B cell (primary cell): ENCODE measurements around the gene RGS7. TPM values are rescaled to one million over a fixed set of nuclear protein-coding genes. Genes with fewer than 3 reads are reported as not detected.
A peak's percentile ranks its signal among the peaks of the same experiment; 100 is the strongest.

Experiments
- ATAC-seq: fragments of 200-7000 bp; cut with Tn5 transposase; one replicate; pipeline ENCODE4 v1.10.0; 2021; ENCODE audit warnings: low read depth, mild to moderate bottlenecking, moderate number of reproducible peaks, moderate library complexity
- CTCF ChIA-PET: fragments of 350-600 bp; sonication (Branson Sonifier 250); formaldehyde crosslinking; loops from one replicate; lab custom pipeline; 2021; ENCODE audit warnings: antibody characterized with exemption, inconsistent platforms; lab: Charles Lee
- POLR2A ChIA-PET: fragments of 350-600 bp; sonication (Branson Sonifier 250); formaldehyde crosslinking; loops from one replicate; lab custom pipeline; 2021; ENCODE audit warnings: antibody characterized with exemption; lab: Charles Lee
- DNase-seq: peaks from one replicate; pipeline ENCODE4 v3.0.0; 2013
- H2AFZ ChIP-seq: 2 replicates; pipeline ENCODE4 v1.6.1; 2012; ENCODE audit warnings: mild to moderate bottlenecking, low read depth, low read length; ENCODE audit not compliant: insufficient read depth, poor library complexity, severe bottlenecking
- H3K27ac ChIP-seq, 2 donors: 1 replicate in 1 of 2; 2 replicates in 1 of 2; pipeline ENCODE4 v1.5.1; 2012 to 2013; ENCODE audit warnings: low read length in 2 of 2, mild to moderate bottlenecking in 2 of 2, moderate library complexity in 1 of 2
- H3K27me3 ChIP-seq, 4 experiments: fragments of 200-600 bp in 1 of 4; sonication (generic) in 1 of 4; replicated peaks in 1 of 4; 1 replicate in 2 of 4; 2 replicates in 2 of 4; pipeline versions ENCODE4 v1.6.1 to v1.7.0; 2013 to 2016; ENCODE audit warnings: low read length in 3 of 4, mild to moderate bottlenecking in 2 of 4, mixed read lengths in 1 of 4, moderate library complexity in 1 of 4; ENCODE audit not compliant: insufficient read depth in 4 of 4, control insufficient read depth in 3 of 4; ENCODE audit errors: control extremely low read depth in 1 of 4
- H3K36me3 ChIP-seq, 2 experiments: replicated peaks in 1 of 2; 1 replicate in 1 of 2; 2 replicates in 1 of 2; pipeline versions ENCODE4 v1.6.1 to v1.7.1; 2013; ENCODE audit warnings: low read length in 1 of 2; ENCODE audit not compliant: insufficient read depth in 2 of 2, control insufficient read depth in 1 of 2; ENCODE audit errors: control extremely low read depth in 1 of 2, extremely low read depth in 1 of 2
- H3K4me1 ChIP-seq, 2 donors: fragments of 200-600 bp in 1 of 2; sonication (generic) in 1 of 2; 1 replicate in 1 of 2; 2 replicates in 1 of 2; pipeline versions ENCODE4 v1.5.1 to v1.6.1; 2013 to 2017; ENCODE audit warnings: low read length in 2 of 2; ENCODE audit not compliant: control insufficient read depth in 2 of 2, insufficient read depth in 2 of 2
- H3K4me2 ChIP-seq: replicated peaks from 2 replicates; pipeline ENCODE3; 2012; ENCODE audit warnings: mild to moderate bottlenecking, low read depth, low read length; ENCODE audit not compliant: poor library complexity, severe bottlenecking
- H3K4me3 ChIP-seq, 5 experiments: fragments of 200-600 bp in 1 of 5; sonication (generic) in 1 of 5; 1 replicate in 3 of 5; 2 replicates in 2 of 5; pipeline versions ENCODE4 v1.5.1 to v1.7.0; 2011 to 2016; ENCODE audit warnings: low read length in 4 of 5, mild to moderate bottlenecking in 4 of 5, low read depth in 2 of 5, control low read depth in 1 of 5, moderate library complexity in 1 of 5; ENCODE audit not compliant: insufficient read depth in 1 of 5; ENCODE audit errors: control extremely low read depth in 1 of 5, extremely low read depth in 1 of 5
- H3K79me2 ChIP-seq: fragments of 200-600 bp; sonication (generic); one replicate; pipeline ENCODE4 v1.6.0; 2016; ENCODE audit warnings: low read length; ENCODE audit not compliant: control insufficient read depth, insufficient read depth
- H3K9ac ChIP-seq: fragments of 200-600 bp; sonication (generic); 2 replicates; pipeline ENCODE4 v1.6.1; 2017; ENCODE audit warnings: mild to moderate bottlenecking, low read length, moderate library complexity
- H3K9me3 ChIP-seq, 3 donors: one replicate each; pipeline versions ENCODE4 v1.6.1 to v1.7.1; 2013; ENCODE audit warnings: low read length in 2 of 3; ENCODE audit not compliant: control insufficient read depth in 2 of 3, insufficient read depth in 1 of 3; ENCODE audit errors: control extremely low read depth in 1 of 3
- H4K20me1 ChIP-seq: 2 replicates; pipeline ENCODE4 v1.6.0; 2012; ENCODE audit warnings: mild to moderate bottlenecking, low read length; ENCODE audit not compliant: insufficient read depth, control insufficient read depth, poor library complexity, severe bottlenecking
- H3K27ac Mint-ChIP-seq: one replicate; pipeline ENCODE4 v1.8.0; 2021; ENCODE audit warnings: mixed read lengths
- H3K27me3 Mint-ChIP-seq: one replicate; pipeline ENCODE4 v1.8.0; 2021; ENCODE audit warnings: mixed read lengths
- H3K4me1 Mint-ChIP-seq: one replicate; pipeline ENCODE4 v1.8.0; 2021; ENCODE audit warnings: mixed read lengths
- H3K4me3 Mint-ChIP-seq: one replicate; pipeline ENCODE4 v1.8.0; 2021; ENCODE audit warnings: mixed read lengths
- H3K9me3 Mint-ChIP-seq: one replicate; pipeline ENCODE4 v1.8.0; 2022; ENCODE audit warnings: mixed read lengths; ENCODE audit not compliant: insufficient read depth
- CTCF ChIP-seq: fragments of 200-600 bp; IDR thresholded peaks from one replicate; pipeline ENCODE4 v1.8.0; 2022; ENCODE audit warnings: antibody characterized with exemption, mild to moderate bottlenecking
- EZH2 ChIP-seq: IDR thresholded peaks from 2 replicates; pipeline ENCODE4 v1.6.1; 2012; ENCODE audit warnings: borderline replicate concordance, low read depth, mild to moderate bottlenecking, moderate library complexity, low read length; ENCODE audit not compliant: insufficient read depth, poor library complexity, severe bottlenecking
- WGBS: methylation state at CpG from one replicate; pipeline ENCODE4 v1.1.5; 2013; ENCODE audit warnings: missing lambda C conversion rate; ENCODE audit not compliant: insufficient coverage; 5-methylcytosine and 5-hydroxymethylcytosine counted together
- intact Hi-C: fragments of 100-400 bp; cut with micrococcal nuclease; formaldehyde crosslinking; loops from one replicate; pipeline ENCODE4 v1.10.0; 2022
- polyA plus RNA-seq: library from polyadenylated mRNA; depleted of rRNA; stranded (reverse); fragments of >200 nt; gene quantifications from 2 replicates; pipeline ENCODE4 v1.2.3, GENCODE V29; 2012
- small RNA-seq: library from RNA; depleted of rRNA; stranded (forward); fragments of <200 nt; gene quantifications from one replicate; pipeline ENCODE3, GENCODE V24; 2012; ENCODE audit warnings: low replicate concordance, low read depth; ENCODE audit not compliant: insufficient read length
- total RNA-seq, 2 donors: library from RNA; stranded (reverse); fragments of 120-200 nt in 1 of 2; gene quantifications; 1 replicate in 1 of 2; 2 replicates in 1 of 2; pipeline versions ENCODE4 v1.2.3 to v1.2.4, GENCODE V29; 2013 to 2022

RGS7 gene
- total and polyA plus RNA-seq, 2 donors (not counting 1 experiment from before 2014, with no cell fraction given): 0.15 to 1.8 TPM

- Mint-ChIP-seq H3K4me3 (no peak overlapping the region), H3K9me3 (no peaks in the 10 kb centered on the region), H3K27me3 (no peaks in the 10 kb centered on the region), H3K27ac (no peak overlapping the region), H3K4me1 (no peaks in the 10 kb centered on the region)
- Histone ChIP-seq H3K9me3 (peaks cover 0 to 9% (median 0%) of the 10 kb centered on the region in 3 donors), H2AFZ (no peak overlapping the region), H3K9ac (no peak overlapping the region), H3K36me3 (no peaks in the 10 kb centered on the region), H4K20me1 (no peaks in the 10 kb centered on the region), H3K27ac (no peak overlapping the region), H3K27me3 (no peaks in the 10 kb centered on the region), H3K4me3 (no peak overlapping the region), H3K4me2 (no peak overlapping the region), H3K79me2 (no peaks in the 10 kb centered on the region), H3K4me1 (no peaks in the 10 kb centered on the region)
- ATAC-seq: no peak
- intact Hi-C loops: loop anchor here (5.0 kb wide), 2 partner anchors 753 to 1163 kb away; no protein-coding TSS in a partner anchor
- POLR2A ChIA-PET: no interaction called here
- TF ChIP-seq CTCF (no peak), EZH2 (no peak)
- CTCF ChIA-PET: no interaction called here
- no peak for DNase-seq
- 65% methylated on average over 3 of the region's 3 CpGs for WGBS
Measured at GRCh38 chr1:240734001-240734400, 623.0 kb downstream of the RGS7 start.

DNA sequence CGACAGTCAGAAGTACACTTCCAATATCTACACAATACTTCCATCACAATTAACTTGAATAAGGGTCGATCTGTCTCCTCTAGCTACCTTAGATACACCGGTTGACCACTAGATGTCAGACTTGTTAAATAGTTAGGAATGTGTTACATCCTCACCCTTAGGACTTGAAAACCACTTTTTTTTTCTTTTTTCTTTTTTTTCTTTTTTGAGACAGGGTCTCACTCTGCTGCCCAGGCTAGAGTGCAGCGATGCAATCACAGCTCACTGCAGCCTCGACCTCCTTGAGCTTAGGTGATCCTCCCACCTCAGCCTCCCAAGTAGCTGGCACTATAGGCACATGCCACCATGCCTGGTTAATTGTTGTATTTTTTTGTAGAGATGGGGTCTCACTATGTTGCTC is 624.6 kb downstream of the RGS7 start:
- DNase-seq: peak; percentile 35
- no peak overlapping the region for H3K4me2 ChIP-seq
- H3K36me3 ChIP-seq: no peaks in the 10 kb centered on the region

More for the DNA sequence above, 624.6 kb downstream of the RGS7 start:
- H3K9me3 ChIP-seq: peaks cover 0 to 9% (median 0%) of the 10 kb centered on the region in 3 donors
- Mint-ChIP-seq H3K9me3 (no peaks in the 10 kb centered on the region), H3K27me3 (no peaks in the 10 kb centered on the region), H3K27ac (no peak overlapping the region), H3K4me3 (no peak overlapping the region), H3K4me1 (no peaks in the 10 kb centered on the region)
- H3K79me2 ChIP-seq: no peaks in the 10 kb centered on the region
- POLR2A ChIA-PET: no interaction called here
- H3K4me3 ChIP-seq: no peak overlapping the region
- H4K20me1 ChIP-seq: no peaks in the 10 kb centered on the region
- ATAC-seq: no peak
- H3K27me3 ChIP-seq: no peaks in the 10 kb centered on the region
- CTCF ChIA-PET: interaction anchor here (0.6 to 1.6 kb wide), 4 partner anchors 9 to 1261 kb away, joined by 3 to 5 read pairs (median 4); no protein-coding TSS in a partner anchor
- 20% methylated on average over 1 of the region's 5 CpGs for WGBS
- H3K9ac ChIP-seq: no peak overlapping the region
- no peak overlapping the region for H2AFZ ChIP-seq
- intact Hi-C loops: loop anchor here (5.0 kb wide), 2 partner anchors 755 to 1165 kb away; no protein-coding TSS in a partner anchor
- no peak overlapping the region for H3K27ac ChIP-seq
- no peaks in the 10 kb centered on the region for H3K4me1 ChIP-seq
- TF ChIP-seq EZH2: no peak
- peak; percentile 62 for TF ChIP-seq CTCF

Small RNA genes within 50 kb of the gene (small RNA-seq; reads per million reads assigned to genes)
- not detected for gene MIR3123

Other genes with a start within 250 kb of the RGS7 start
- gene FH, start 162.6 kb upstream of the RGS7 start, total RNA-seq: 26.0 and 32.4 TPM in 2 replicates
- 18.5 and 20.1 TPM in 2 replicates for gene FH, start 162.6 kb upstream of the RGS7 start, polyA plus RNA-seq
- 12.8 and 14.0 TPM in 2 replicates for gene KMO, start 175.2 kb upstream of the RGS7 start, total RNA-seq
- 29.0 and 34.0 TPM in 2 replicates for gene KMO, start 175.2 kb upstream of the RGS7 start, polyA plus RNA-seq